MM.1S (cell line): ENCODE results near the gene FAAH.

Experiments
- DNase-seq: peaks from one replicate; pipeline ENCODE4 v3.0.0-alpha.2; 2015
- H2AFZ ChIP-seq: fragments of 300-600 bp; sonication (generic); 2 replicates; pipeline ENCODE4 v1.6.0; 2016; ENCODE audit warnings: antibody characterized with exemption, low read length
- H3F3A ChIP-seq: fragments of 300-600 bp; sonication (generic); 2 replicates; pipeline ENCODE4 v1.6.1; 2016; ENCODE audit warnings: mild to moderate bottlenecking, antibody characterized with exemption, low read length, moderate library complexity, mixed read lengths; ENCODE audit not compliant: insufficient read depth
- H3K27ac ChIP-seq: fragments of 300-600 bp; sonication (generic); 2 replicates; pipeline ENCODE4 v1.5.1; 2016; ENCODE audit warnings: mild to moderate bottlenecking, low read length
- H3K27me3 ChIP-seq: fragments of 300-600 bp; sonication (generic); replicated peaks from 2 replicates; pipeline ENCODE4 v1.6.0; 2016; ENCODE audit warnings: low read length; ENCODE audit not compliant: insufficient read depth
- H3K36me3 ChIP-seq: fragments of 300-600 bp; sonication (generic); replicated peaks from 2 replicates; pipeline ENCODE4 v1.6.1; 2016; ENCODE audit warnings: mild to moderate bottlenecking, low read length, mixed read lengths; ENCODE audit not compliant: insufficient read depth
- H3K4me1 ChIP-seq: fragments of 300-600 bp; sonication (generic); 2 replicates; pipeline ENCODE4 v1.6.1; 2016; ENCODE audit warnings: low read length, mixed read lengths
- H3K4me2 ChIP-seq: fragments of 300-600 bp; sonication (generic); 2 replicates; pipeline ENCODE4 v1.6.0; 2016; ENCODE audit warnings: low read depth, low read length
- H3K4me3 ChIP-seq: fragments of 300-600 bp; sonication (generic); 2 replicates; pipeline ENCODE4 v1.5.1; 2016; ENCODE audit warnings: low read length, mixed read lengths
- H3K79me2 ChIP-seq: fragments of 300-600 bp; sonication (generic); 2 replicates; pipeline ENCODE4 v1.6.1; 2016; ENCODE audit warnings: mixed run types, low read length, mixed read lengths
- H3K9ac ChIP-seq: fragments of 300-600 bp; sonication (generic); 2 replicates; pipeline ENCODE4 v1.6.1; 2016; ENCODE audit warnings: low read length, mixed read lengths
- H3K9me2 ChIP-seq: fragments of 300-600 bp; sonication (generic); replicated peaks from 2 replicates; pipeline ENCODE4 v1.6.1; 2016; ENCODE audit warnings: mild to moderate bottlenecking, low read length, mixed read lengths; ENCODE audit not compliant: insufficient read depth
- H3K9me3 ChIP-seq: fragments of 300-600 bp; sonication (generic); replicated peaks from 2 replicates; pipeline ENCODE4 v1.6.1; 2016; ENCODE audit warnings: mild to moderate bottlenecking, low read length, mixed read lengths; ENCODE audit not compliant: insufficient read depth
- H4K20me1 ChIP-seq: fragments of 300-600 bp; sonication (generic); 2 replicates; pipeline ENCODE4 v1.6.1; 2016; ENCODE audit warnings: mild to moderate bottlenecking, low read length, moderate library complexity, mixed read lengths; ENCODE audit not compliant: insufficient read depth
- EZH2 ChIP-seq: fragments of 300-600 bp; sonication (generic); optimal IDR thresholded peaks from 2 replicates; pipeline ENCODE3; 2017; ENCODE audit warnings: low read depth, mild to moderate bottlenecking, antibody characterized with exemption, low read length, mixed read lengths
- EZH2phosphoT487 ChIP-seq: fragments of 300-600 bp; sonication (generic); IDR thresholded peaks from 2 replicates; pipeline ENCODE4 v1.6.1; 2018; ENCODE audit warnings: antibody characterized with exemption, low read length
- TF ChIP-seq, protein P1 (sequence below): fragments of 300-600 bp; sonication (generic); IDR thresholded peaks from 2 replicates; pipeline ENCODE4 v1.5.1; 2016; ENCODE audit warnings: antibody characterized with exemption, low read length, mixed read lengths

FAAH gene

GRCh38 chr1:46457178-46457577 lies 63.1 kb downstream of the FAAH start:
- no peak overlapping the region for H2AFZ ChIP-seq
- H3K9me2 ChIP-seq, result no peaks in the 10 kb centered on the region
- no peak overlapping the region for H3K9ac ChIP-seq
- H3K4me1 ChIP-seq, result no peaks in the 10 kb centered on the region
- H3K4me2 ChIP-seq, result no peak overlapping the region
- DNase-seq, result no peak
- peaks cover 63% of the 10 kb centered on the region for H3K27me3 ChIP-seq
- H4K20me1 ChIP-seq, result no peaks in the 10 kb centered on the region; the same call in 1 of the 2 replicates
- no peak overlapping the region for H3K27ac ChIP-seq
- H3K4me3 ChIP-seq, result no peak overlapping the region
- TF ChIP-seq EZH2phosphoT487, result no peak
- TF ChIP-seq, protein P1, sequence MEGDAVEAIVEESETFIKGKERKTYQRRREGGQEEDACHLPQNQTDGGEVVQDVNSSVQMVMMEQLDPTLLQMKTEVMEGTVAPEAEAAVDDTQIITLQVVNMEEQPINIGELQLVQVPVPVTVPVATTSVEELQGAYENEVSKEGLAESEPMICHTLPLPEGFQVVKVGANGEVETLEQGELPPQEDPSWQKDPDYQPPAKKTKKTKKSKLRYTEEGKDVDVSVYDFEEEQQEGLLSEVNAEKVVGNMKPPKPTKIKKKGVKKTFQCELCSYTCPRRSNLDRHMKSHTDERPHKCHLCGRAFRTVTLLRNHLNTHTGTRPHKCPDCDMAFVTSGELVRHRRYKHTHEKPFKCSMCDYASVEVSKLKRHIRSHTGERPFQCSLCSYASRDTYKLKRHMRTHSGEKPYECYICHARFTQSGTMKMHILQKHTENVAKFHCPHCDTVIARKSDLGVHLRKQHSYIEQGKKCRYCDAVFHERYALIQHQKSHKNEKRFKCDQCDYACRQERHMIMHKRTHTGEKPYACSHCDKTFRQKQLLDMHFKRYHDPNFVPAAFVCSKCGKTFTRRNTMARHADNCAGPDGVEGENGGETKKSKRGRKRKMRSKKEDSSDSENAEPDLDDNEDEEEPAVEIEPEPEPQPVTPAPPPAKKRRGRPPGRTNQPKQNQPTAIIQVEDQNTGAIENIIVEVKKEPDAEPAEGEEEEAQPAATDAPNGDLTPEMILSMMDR, result no peak
- TF ChIP-seq EZH2, result no peak
- no peaks in the 10 kb centered on the region for H3K36me3 ChIP-seq
- no peaks in the 10 kb centered on the region for H3K79me2 ChIP-seq
- H3F3A ChIP-seq, result no peaks in the 10 kb centered on the region
- no peaks in the 10 kb centered on the region for H3K9me3 ChIP-seq

- no peaks in the 10 kb centered on the region for H3K9me2 ChIP-seq
- H2AFZ ChIP-seq, result no peak overlapping the region
- no peaks in the 10 kb centered on the region for H3K79me2 ChIP-seq
- no peak for DNase-seq
- no peaks in the 10 kb centered on the region for H3K36me3 ChIP-seq
- H3F3A ChIP-seq, result no peaks in the 10 kb centered on the region
- no peak overlapping the region for H3K9ac ChIP-seq
- no peaks in the 10 kb centered on the region for H3K4me1 ChIP-seq
- H3K4me3 ChIP-seq, result no peak overlapping the region
- H3K9me3 ChIP-seq, result no peaks in the 10 kb centered on the region
- peaks cover 66% of the 10 kb centered on the region for H3K27me3 ChIP-seq
- H4K20me1 ChIP-seq, result no peaks in the 10 kb centered on the region; the same call in 1 of the 2 replicates
- H3K27ac ChIP-seq, result no peak overlapping the region
- no peak for TF ChIP-seq EZH2
- TF ChIP-seq, protein P1, result no peak
- no peak for TF ChIP-seq EZH2phosphoT487
- no peak overlapping the region for H3K4me2 ChIP-seq
Observed at GRCh38 chr1:46458190-46458589, 64.1 kb downstream of the FAAH start.

DNA sequence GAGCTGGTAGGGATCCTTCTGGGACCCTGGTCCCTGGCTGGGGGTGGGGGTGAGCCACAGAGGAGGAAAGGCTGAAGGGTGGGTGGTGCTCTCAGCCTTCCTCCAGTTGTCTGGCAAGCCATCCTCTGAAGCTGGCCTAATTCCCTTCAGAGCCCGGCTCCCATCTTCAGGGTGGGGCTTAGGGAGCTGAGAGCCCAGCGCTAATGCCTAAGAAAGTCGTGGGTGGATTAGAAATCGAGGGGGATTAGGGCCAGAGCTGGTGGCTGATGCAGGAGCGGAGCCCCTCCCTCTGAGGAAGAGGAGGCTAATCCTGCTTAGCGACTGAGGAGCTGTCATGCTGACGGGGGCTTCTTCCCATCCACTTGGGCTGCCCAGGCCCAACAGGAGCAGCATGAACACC lies 64.7 kb downstream of the FAAH start:
- no peaks in the 10 kb centered on the region for H3K4me1 ChIP-seq
- H3K4me2 ChIP-seq, result no peak overlapping the region
- H3K36me3 ChIP-seq, result no peaks in the 10 kb centered on the region
- no peaks in the 10 kb centered on the region for H3K9me3 ChIP-seq
- no peak overlapping the region for H3K9ac ChIP-seq
- no peaks in the 10 kb centered on the region; the same call in 1 of the 2 replicates for H4K20me1 ChIP-seq
- TF ChIP-seq, protein P1, result no peak
- no peak for TF ChIP-seq EZH2phosphoT487
- no peak for TF ChIP-seq EZH2
- H3K9me2 ChIP-seq, result no peaks in the 10 kb centered on the region
- no peak for DNase-seq
- H3K79me2 ChIP-seq, result no peaks in the 10 kb centered on the region
- H3K27ac ChIP-seq, result no peak overlapping the region
- H3K27me3 ChIP-seq, result peaks cover 63% of the 10 kb centered on the region
- H2AFZ ChIP-seq, result no peak overlapping the region
- no peak overlapping the region for H3K4me3 ChIP-seq
- H3F3A ChIP-seq, result no peaks in the 10 kb centered on the region
